HG02884 (cell line): ENCODE data around the gene ADGRV1.

Experiments
- ATAC-seq: cut with Tn5 transposase; IDR thresholded peaks from one replicate; pipeline ENCODE4 v1.9.1; 2021; ENCODE audit warnings: mild to moderate bottlenecking, moderate library complexity; ENCODE audit not compliant: unreplicated experiment

The ADGRV1 gene

GRCh38 chr5:91122651-91123050 lies 564.1 kb downstream of the ADGRV1 start:
- no peak for ATAC-seq

DNA sequence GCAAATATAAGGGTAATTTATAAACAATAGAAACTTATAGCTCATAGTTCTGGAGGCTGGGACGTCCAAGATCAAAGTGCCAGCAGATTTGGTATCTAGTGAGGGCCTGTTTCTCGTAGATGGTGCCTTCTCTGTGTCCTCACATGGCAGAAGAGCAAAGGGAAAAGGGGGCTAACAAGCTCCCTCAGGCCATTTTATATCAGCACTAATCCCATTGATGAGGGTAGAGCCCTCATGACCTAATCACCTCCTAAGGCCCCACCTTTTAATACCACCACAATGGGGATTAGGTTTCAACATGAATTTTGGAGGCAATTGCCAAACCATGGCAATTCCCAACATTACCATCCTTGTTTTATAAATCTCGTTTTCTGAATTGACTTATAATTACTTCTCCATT lies 564.7 kb downstream of the ADGRV1 start:
- no peak for ATAC-seq

DNA sequence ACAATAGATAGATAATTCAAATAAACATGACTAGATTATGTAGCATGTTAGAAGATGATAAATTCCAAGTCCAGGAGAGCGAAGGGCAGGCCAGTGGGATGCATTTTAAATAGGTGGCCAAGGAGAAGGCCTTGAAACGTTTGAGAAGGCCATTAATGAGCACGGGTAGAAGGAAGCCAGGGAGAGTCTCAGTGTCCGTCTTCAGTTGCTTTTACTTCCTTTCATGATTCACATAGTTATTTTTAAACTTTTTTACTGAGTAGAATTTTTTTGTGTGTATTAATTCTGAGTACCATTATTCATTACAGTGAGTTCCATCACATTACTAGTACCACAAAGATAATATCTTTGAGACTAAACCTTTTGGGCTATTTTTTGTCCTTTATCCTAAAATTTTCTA lies 565.3 kb downstream of the ADGRV1 start:
- ATAC-seq, result no peak

DNA sequence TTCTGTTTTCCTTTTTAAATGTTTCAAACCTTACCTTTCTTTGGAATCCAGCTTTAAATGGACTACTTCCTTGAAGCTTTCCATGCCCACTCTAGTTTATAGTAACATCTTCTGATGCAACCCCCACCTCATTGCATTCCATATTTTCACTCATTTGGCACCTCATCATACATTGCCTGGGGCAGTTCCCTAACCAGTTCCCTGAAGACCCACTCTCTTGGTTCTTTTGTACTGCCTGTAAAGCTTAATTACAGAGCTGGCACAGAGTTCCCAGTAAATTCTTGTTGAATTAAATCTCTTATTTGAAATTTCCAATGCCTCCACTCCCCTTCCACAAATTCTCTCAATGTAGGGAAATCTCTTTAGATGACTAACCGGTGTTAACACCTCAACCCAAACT lies 567.3 kb downstream of the ADGRV1 start:
- no peak for ATAC-seq

DNA sequence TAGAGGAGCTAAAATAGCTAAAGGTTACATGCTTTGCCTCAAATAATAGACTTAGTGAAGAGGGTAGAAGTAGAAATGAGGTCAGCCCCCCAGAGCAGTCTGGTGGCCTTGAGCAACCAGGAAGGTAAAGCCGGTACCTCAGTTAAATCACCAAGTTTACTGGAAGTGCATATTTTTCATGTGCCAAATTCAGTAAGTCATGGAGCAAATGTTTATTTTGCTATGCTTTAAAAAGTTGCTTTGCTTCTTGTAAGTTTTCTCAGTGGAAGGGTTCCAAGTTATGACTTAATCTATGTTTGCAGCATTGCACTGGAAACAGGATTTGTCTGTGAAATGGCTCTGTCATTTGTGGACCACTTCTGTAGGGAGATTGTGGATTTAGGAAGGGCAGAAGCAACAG lies 567.9 kb downstream of the ADGRV1 start:
- no peak for ATAC-seq

DNA sequence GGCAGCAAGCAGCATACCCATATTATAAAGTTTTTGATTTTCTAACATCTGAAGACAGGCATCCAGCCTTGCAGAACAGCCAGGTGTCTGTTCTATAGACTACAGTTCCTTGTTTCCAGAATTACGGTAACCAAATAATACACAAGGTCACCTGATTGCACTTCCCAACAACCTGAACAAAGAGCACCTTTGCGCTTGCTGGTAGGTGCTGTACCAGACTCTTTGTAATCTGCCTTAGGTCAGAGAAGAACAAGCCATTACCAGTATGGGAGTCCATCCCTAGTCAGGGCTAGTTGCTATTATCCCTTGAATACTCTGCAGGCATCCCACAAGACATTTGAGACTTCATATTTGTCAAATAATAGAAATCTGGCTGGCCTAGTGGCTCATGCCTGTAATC lies 568.3 kb downstream of the ADGRV1 start:
- no peak for ATAC-seq

GRCh38 chr5:91127456-91128081 lies 569.0 kb downstream of the ADGRV1 start:
- ATAC-seq, result no peak

DNA sequence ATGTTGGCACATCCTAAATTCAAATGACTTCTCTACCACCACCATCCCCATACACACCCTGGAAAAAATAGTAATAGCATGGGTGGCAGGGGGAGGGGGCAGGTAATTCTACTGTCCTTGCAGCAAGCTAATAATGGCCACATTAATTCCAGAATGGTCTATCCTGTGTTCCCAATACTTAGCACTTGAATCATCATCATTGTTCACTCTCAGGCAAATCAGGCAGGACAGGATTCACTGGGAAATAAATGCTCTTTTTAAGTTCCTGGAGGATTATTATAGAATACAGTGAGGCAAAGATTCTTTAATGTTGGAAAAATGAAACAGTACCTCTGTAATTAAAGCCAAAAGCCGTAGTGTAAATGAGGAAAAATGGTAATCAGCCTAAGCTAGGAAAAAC lies 570.0 kb downstream of the ADGRV1 start:
- ATAC-seq, result no peak

GRCh38 chr5:91129748-91130147 lies 571.2 kb downstream of the ADGRV1 start:
- no peak for ATAC-seq

DNA sequence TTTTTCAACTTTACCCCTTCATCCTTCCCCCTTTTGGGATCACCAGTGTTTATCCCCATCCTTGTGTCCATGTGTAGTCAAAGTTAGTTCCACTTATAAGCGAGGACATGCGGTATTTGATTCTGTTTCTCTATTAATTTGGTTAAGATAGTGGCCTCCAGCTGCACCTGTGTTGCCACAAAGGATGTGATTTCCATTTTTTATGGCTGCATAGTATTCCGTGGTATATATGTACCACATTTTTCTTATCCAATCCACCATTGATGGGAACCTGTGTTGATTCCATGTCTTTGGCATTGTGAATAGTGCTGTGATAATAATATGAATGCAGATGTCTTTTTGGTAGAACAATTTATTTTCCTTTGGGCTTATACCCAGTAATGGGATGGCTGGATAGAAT lies 572.2 kb downstream of the ADGRV1 start:
- ATAC-seq, result no peak

GRCh38 chr5:91132550-91132949 lies 574.0 kb downstream of the ADGRV1 start:
- ATAC-seq, result peak; percentile 55

DNA sequence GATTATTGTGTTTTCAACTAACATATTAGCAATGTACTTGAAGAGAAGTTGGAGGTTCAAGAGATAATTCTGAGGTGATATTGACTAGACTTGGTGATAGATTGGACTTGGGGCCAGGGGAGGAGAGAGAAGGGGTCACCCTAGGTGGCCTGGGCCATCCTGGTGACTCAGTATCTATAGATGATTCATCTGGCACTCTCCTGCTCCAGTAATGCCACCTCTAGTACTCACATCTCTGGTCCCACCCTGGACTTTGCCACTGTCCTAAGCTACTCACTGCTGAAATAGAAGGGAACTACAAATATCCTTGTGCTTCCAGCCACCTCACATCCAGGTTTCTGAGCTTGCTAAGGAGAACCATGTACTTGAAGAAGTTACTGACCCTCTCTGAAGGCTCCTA lies 574.6 kb downstream of the ADGRV1 start:
- ATAC-seq, result no peak

DNA sequence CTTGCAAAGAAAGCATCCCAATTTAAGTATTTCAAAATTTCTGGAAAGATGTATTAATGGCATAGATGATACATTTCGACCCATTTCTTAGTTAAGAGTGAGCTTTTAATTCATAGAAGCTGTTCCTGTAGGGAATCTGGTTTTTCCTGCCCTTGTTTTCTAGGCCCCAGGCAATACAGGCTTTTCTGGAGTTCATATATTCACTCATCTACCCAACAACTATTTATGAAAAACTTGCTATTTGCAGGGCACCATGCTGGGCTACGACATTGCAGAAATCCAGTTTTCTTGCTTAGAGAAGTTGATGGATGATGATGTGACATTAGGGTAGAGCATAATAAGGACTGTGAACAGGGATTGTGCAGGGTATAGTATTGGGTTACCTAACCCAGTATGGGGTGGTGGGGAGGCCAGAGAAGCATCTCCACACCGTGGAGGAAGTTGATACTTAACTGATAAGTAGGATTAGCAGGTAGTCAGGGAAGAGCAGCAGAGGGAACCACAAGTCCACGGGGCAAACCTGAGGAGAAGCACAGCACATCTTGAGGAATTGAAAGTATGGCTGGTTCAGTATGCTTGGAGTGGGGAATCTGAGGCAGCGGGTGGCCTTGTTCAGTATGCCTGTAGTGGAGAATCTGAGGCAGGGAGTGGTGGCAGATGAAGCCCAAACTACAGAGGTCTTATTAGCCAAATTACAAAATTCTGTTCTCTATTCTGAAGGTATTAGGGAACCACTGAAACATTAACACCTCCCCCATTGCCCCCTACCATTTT lies 577.1 kb downstream of the ADGRV1 start:
- no peak for ATAC-seq

DNA sequence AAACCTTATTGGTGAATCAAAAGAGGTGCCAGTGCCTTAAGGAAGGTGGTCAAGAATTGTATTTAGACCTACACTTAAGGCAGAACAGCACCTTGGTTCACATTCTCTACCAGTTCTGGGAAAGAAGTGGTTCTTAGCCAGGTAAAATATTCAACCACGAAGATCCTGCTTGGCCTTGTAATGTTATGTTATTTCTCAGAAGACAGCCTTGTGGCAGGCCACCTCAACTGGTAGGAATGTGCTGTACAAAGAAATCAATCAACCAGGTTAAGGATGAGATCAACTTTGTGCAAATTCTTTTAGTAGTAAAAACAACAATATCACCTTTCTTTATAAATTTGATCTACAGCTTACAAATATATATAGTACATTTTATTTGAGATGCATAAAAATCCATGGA lies 577.7 kb downstream of the ADGRV1 start:
- ATAC-seq, result no peak

GRCh38 chr5:91137647-91138046 lies 579.0 kb downstream of the ADGRV1 start:
- no peak for ATAC-seq

DNA sequence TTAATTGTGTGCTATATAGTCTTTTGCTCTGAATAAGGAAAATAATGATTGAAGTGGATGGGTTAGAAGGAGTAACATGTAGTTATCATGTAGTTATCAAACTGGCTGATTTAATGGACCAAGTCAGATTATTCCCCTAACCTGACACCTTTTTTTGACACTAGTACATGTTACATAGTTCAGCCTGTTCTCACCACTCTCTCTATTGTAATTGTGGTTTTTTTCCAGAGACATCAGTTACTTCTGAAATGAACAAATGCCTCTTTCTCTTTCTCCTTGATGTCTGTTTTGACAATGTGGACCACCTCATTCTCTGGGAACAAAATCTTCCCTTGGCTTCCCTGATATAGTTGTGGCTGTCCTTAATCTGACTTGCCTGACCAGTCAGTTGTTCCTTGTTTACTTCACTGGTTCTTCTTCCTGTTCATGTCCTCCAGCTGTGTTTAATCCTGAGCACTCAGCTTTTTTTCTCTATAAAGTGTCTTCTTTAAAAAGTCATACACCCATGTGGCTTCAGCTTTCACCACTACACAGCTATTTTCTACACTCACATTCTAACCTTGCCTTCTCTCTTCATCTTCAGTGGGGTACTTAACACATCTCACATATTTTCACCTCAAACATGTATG lies 581.1 kb downstream of the ADGRV1 start:
- ATAC-seq, result no peak

- no peak for ATAC-seq
Observed at GRCh38 chr5:91140657-91141056, 582.1 kb downstream of the ADGRV1 start.

DNA sequence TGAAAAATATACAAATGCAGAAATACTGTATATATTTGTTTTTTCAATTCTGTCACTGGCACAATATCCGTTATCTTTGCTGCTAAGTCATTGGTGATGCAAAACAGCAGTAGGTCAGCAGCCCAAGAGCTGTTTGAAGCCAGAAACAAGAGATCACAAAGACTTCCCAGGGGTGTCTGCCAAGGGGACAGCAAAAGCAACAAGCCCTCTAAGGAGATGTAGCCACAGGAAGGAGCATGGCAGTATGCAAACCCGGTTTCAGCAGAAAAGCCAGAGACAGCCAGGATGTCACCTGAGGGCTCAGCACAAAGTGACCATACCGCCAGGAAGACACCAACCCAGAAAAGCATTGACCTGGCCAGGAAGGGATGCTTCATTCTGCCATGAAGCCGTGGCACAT lies 583.0 kb downstream of the ADGRV1 start:
- no peak for ATAC-seq

DNA sequence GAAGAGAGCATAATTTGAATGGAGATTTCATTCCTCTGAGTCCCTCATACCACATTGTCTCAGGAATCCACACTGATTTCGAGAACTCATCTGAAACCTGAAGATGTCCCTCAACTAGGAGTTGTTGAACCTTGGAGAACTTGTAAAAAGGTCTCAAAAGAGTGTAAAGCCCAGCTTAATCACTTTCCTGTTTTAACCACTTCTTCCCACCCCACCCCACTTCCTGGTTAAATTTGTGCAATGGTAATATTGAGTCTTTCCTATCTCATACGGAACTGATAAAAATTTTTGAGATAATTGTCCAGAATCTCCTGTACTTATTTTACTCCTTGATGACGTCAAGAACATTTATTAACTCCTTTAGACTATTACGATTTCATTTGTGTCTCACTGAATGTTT lies 583.8 kb downstream of the ADGRV1 start:
- ATAC-seq, result no peak

DNA sequence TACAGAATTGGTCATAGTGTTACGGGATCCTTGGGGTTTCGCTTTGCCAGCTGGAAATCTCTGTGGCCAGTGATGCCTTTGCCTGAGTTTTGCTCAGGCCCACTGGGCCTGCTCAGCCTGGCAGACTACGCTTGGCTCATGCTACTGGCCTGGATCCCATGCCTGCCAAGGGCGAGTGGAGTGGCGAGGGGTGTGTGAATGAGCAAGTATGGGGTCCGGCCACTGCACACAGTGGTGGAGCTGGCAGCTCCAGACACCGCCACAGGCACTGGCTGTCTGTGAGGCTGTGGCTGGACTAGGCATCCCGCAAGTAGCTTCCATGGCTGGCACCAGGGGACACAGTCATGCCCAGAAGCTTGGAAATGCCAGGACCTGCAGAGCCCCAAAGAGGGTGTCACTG lies 584.2 kb downstream of the ADGRV1 start:
- ATAC-seq, result no peak

DNA sequence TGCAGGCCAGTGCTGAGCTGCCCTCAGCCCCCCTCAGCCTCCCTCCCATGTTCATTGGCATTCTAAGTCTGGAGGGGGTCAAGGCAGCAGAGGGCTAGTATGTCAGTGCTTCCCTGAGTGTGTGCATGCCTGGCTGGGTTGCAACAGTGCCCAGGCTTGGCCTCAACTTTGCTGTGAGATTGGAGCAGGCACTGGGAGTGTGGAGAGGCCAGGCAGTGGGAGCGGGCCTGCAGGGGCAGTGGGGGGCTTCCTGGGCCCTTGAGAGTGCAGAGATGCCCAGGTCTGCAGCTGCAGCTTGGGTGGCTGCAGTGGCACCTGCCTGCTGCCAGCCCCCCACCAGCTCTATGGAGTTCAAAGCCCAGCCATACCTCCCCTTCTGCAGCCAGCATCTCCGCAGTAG lies 585.2 kb downstream of the ADGRV1 start:
- ATAC-seq, result no peak
